Chondrocyte (in vitro differentiated cells): ENCODE data around the gene DNAH2. TPM values are rescaled to one million over a fixed set of nuclear protein-coding genes. Genes with fewer than 3 reads are reported as not detected.

Experiments used
- DNase-seq: peaks from one replicate; pipeline ENCODE4 v3.0.0; 2021; ENCODE audit warnings: mixed read lengths, low spot score
- H3K27ac Mint-ChIP-seq: one replicate; pipeline ENCODE4 v1.8.0; 2021; ENCODE audit warnings: mild to moderate bottlenecking, moderate library complexity, mixed read lengths; ENCODE audit not compliant: unreplicated experiment
- H3K27me3 Mint-ChIP-seq: 2 replicates; pipeline ENCODE4 v1.8.0; 2021; ENCODE audit warnings: low read depth, mixed read lengths
- H3K36me3 Mint-ChIP-seq: 2 replicates; pipeline ENCODE4 v1.8.0; 2021; ENCODE audit warnings: low read depth, mixed read lengths
- H3K4me1 Mint-ChIP-seq: 2 replicates; pipeline ENCODE4 v1.8.0; 2021; ENCODE audit warnings: low read depth, mild to moderate bottlenecking, mixed read lengths
- H3K4me3 Mint-ChIP-seq: one replicate; pipeline ENCODE4 v1.8.0; 2021; ENCODE audit warnings: mild to moderate bottlenecking, moderate library complexity, mixed read lengths; ENCODE audit not compliant: unreplicated experiment
- H3K9me3 Mint-ChIP-seq: 2 replicates; pipeline ENCODE4 v1.8.0; 2021; ENCODE audit warnings: low read depth, mixed read lengths
- total RNA-seq: library from RNA; stranded (reverse); gene quantifications from 3 replicates; pipeline ENCODE4 v1.2.1, GENCODE V29; 2021
- TF ChIP-seq, protein P1 (sequence below): fragments of 200-600 bp; sonication (generic); IDR thresholded peaks from 2 replicates; pipeline ENCODE4 v1.5.0; 2021; ENCODE audit warnings: antibody characterized with exemption, mild to moderate bottlenecking, moderate library complexity

The DNAH2 gene
- total RNA-seq, 1 donor from 2014 or later = not detected

DNA sequence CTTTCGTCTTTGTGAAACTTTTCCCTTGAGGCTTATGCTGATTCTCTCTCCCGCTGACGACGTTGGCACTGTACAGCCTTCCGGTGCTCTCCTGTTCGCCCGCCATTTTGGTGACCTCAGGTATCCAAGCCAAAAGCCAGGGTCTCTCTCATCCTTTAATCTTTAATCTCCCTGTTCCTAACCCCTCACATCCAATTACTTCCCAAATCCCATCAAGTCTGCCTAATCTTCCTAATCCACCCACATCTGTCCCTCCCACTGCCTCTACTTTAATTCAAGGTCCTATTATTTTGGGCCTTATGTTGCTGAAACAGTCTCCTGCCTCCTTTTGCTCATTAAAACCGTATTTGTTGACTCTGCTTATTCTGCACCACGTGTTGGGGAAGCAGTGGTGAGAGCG is 22.0 kb upstream of the DNAH2 start:
- Mint-ChIP-seq H3K9me3 (no peaks in the 10 kb centered on the region), H3K27me3 (no peaks in the 10 kb centered on the region), H3K36me3 (peaks cover 18% of the 10 kb centered on the region), H3K27ac (no peak overlapping the region), H3K4me3 (no peak overlapping the region), H3K4me1 (no peaks in the 10 kb centered on the region)
- TF ChIP-seq, protein P1, sequence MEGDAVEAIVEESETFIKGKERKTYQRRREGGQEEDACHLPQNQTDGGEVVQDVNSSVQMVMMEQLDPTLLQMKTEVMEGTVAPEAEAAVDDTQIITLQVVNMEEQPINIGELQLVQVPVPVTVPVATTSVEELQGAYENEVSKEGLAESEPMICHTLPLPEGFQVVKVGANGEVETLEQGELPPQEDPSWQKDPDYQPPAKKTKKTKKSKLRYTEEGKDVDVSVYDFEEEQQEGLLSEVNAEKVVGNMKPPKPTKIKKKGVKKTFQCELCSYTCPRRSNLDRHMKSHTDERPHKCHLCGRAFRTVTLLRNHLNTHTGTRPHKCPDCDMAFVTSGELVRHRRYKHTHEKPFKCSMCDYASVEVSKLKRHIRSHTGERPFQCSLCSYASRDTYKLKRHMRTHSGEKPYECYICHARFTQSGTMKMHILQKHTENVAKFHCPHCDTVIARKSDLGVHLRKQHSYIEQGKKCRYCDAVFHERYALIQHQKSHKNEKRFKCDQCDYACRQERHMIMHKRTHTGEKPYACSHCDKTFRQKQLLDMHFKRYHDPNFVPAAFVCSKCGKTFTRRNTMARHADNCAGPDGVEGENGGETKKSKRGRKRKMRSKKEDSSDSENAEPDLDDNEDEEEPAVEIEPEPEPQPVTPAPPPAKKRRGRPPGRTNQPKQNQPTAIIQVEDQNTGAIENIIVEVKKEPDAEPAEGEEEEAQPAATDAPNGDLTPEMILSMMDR = no peak
- DNase-seq = no peak

DNA sequence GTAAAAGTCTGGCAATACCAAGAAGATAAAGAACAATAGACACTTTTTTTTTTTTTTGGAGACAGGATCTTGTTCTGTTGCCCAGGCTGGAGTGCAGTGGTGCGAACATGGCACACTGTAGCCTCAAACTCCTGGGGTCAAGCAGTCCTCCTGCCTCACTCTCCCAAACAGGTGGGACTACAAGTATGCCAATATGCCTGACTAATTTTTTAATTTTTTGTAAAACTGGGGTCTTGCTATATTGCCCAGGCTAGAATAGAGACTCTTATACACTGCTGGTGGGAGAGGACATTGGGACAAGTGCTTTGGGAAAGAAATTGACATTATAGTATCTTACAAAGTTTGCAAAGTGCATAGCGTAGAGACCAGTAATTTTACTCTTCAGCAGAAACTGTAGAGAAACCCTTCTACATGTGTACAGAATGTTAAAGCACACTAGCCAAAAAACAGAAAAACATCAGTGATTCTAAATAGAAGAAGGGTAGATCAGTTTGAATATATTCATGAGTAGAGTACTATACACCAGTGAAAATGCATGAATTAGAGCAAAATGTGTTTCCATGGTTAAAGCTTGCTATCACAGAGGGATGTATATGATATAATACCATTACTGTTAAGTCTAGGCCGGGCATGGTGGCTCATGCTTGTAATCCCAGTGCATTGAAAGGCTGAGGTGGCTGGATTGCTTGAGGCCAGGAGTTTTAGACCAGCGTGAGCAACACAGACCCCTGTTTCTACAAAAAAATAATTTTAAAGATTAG is 19.5 kb upstream of the DNAH2 start:
- Mint-ChIP-seq H3K9me3 (no peaks in the 10 kb centered on the region), H3K36me3 (peaks cover 17% of the 10 kb centered on the region), H3K27me3 (no peaks in the 10 kb centered on the region), H3K27ac (no peak overlapping the region), H3K4me1 (no peaks in the 10 kb centered on the region), H3K4me3 (no peak overlapping the region)
- TF ChIP-seq, protein P1 = no peak
- no peak for DNase-seq

DNA sequence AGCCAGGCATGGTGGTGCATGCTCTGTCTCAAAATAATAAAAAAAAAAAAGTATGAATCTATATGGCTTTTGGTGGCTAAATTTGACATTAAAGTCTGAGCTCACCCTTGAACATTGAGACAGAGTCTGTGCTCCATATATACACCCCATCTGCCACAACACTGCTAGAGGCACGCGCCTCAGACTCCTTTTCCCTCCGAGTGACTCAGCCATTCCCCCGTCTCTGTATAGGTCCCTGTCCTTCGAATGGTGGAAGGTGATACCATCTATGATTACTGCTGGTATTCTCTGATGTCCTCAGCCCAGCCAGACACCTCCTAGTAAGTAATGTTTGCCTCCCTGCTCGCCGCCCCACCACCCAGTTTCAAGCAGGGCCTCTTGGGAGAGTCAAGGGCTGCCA is 17.0 kb upstream of the DNAH2 start:
- no peaks in the 10 kb centered on the region for H3K9me3 Mint-ChIP-seq
- H3K27ac Mint-ChIP-seq = no peak overlapping the region
- no peak overlapping the region for H3K4me3 Mint-ChIP-seq
- H3K27me3 Mint-ChIP-seq = peaks cover 2% of the 10 kb centered on the region
- H3K4me1 Mint-ChIP-seq = peaks cover 16% of the 10 kb centered on the region
- TF ChIP-seq, protein P1 = no peak
- H3K36me3 Mint-ChIP-seq = peaks cover 10% of the 10 kb centered on the region
- no peak for DNase-seq

DNA sequence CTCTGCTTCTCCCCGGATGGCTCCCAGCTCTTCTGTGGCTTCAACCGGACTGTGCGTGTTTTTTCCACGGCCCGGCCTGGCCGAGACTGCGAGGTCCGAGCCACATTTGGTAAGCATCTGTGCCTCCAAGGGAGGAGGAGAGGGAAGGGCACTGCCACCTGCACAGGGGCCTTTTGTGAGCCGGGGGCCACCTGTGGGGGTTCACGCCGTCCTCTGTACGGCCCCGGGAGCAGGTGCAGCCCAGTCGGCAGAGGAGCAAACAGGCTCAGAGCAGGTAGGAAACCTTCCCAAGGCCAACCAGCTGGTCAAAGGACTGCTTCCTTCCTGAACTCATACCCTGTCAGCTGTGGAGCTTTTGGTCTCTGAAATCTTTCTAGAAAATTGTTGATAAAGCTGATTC is 15.9 kb upstream of the DNAH2 start:
- TF ChIP-seq, protein P1 = no peak
- Mint-ChIP-seq H3K36me3 (peaks cover 3% of the 10 kb centered on the region), H3K9me3 (no peaks in the 10 kb centered on the region), H3K27me3 (peaks cover 9% of the 10 kb centered on the region), H3K4me3 (no peak overlapping the region), H3K4me1 (peaks cover 27% of the 10 kb centered on the region), H3K27ac (no peak overlapping the region)
- no peak for DNase-seq

DNA sequence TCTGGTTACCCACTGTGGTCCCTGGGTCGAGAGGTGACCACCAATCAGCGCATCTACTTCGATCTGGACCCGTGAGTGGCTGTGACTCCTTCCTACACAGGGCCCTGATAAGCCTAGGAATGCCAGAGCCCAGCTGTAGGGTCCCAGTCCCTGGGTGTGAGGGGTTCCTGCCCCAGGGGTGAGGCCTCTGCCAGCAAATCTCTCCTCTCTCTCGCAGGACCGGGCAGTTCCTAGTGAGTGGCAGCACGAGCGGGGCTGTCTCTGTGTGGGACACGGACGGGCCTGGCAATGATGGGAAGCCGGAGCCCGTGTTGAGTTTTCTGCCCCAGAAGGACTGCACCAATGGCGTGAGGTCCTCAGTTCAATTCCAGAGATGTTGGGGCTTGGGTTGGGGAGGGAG is 14.8 kb upstream of the DNAH2 start:
- no peak overlapping the region for H3K4me3 Mint-ChIP-seq
- TF ChIP-seq, protein P1 = no peak
- peaks cover 11% of the 10 kb centered on the region for H3K27me3 Mint-ChIP-seq
- peaks cover 27% of the 10 kb centered on the region for H3K4me1 Mint-ChIP-seq
- no peaks in the 10 kb centered on the region for H3K9me3 Mint-ChIP-seq
- peaks cover 2% of the 10 kb centered on the region for H3K36me3 Mint-ChIP-seq
- H3K27ac Mint-ChIP-seq = no peak overlapping the region
- DNase-seq = no peak
